HG02759 (cell line): ENCODE results near the gene HIVEP3.

Experiments used
- ATAC-seq: cut with Tn5 transposase; IDR thresholded peaks from one replicate; pipeline ENCODE4 v1.9.1; 2021; ENCODE audit warnings: mild to moderate bottlenecking, moderate library complexity; ENCODE audit not compliant: unreplicated experiment

HIVEP3 gene

DNA sequence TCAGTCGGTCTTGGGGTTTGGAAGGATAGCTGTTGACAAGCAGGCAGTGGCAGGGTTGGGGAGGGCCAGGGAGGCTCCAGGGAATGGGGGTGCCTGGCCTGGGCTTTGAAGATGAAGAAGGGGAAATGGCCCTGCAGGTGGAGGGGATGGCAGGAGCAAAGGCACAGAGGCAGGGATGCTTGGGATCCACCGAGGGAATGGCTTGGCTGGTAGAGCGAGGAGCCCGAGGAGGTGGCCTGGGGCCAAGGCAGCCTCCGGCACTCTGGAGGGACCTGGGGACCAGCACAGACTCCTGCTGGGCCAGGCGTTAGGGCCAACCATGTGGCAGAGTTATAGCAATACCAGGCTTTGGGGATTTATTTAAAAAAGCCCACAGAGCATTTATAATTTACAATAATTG is 371.4 kb downstream of the HIVEP3 start:
- no peak for ATAC-seq

DNA sequence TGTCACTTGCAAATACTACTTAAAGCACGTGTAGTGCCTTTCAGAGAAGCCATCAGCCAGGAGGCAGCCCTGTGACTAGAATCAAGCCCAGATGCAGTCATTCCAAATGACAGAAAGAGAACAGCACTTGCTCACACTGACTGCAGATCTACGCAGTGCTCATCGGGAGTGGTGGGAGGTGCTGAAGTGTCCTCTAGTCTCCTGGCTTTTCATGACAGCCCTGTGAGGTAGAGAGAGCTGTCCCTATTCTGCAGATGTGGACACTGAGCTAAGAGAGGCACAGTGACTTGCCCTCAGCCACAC is 371.9 kb downstream of the HIVEP3 start:
- no peak for ATAC-seq

DNA sequence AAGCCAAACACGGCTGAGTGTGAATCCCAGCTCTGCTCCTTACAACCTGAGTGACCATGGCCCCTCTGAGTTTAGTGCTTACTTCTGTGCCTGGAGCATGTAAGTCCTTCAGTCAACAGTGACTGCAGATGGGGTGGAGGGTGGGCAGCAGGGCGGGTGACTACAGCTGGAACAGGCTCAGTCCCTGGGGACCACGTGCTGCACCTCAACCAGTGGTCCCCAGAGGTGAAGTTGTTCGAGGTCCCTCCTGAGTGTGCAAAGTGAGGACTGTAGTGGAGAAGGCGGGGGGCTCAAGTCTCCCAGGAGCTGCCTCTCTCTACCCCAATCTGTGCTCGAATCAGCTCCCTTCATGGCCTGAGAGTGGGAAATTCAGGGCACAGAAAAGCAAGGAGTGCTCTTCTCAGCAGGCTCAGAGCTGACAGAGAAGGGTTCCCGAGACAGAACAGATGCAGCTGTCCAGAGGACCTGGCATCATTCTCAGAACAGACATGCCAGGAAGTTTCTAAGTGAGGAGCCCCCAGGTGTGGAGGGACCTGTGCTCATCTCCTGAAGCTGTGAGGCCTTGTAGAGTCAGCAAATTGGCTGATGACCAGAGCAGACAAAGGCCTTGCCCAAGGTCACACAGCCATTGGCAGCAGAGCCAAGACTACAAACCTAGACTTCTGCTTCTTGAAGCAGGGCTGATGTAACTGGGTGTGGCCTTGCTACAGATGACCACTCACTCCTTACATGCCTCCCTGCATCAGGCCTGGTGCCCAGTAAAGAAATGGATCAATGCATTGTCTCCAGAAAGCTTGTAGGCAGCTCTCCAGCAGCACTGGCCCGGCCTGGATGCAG is 372.5 kb downstream of the HIVEP3 start:
- ATAC-seq = no peak

DNA sequence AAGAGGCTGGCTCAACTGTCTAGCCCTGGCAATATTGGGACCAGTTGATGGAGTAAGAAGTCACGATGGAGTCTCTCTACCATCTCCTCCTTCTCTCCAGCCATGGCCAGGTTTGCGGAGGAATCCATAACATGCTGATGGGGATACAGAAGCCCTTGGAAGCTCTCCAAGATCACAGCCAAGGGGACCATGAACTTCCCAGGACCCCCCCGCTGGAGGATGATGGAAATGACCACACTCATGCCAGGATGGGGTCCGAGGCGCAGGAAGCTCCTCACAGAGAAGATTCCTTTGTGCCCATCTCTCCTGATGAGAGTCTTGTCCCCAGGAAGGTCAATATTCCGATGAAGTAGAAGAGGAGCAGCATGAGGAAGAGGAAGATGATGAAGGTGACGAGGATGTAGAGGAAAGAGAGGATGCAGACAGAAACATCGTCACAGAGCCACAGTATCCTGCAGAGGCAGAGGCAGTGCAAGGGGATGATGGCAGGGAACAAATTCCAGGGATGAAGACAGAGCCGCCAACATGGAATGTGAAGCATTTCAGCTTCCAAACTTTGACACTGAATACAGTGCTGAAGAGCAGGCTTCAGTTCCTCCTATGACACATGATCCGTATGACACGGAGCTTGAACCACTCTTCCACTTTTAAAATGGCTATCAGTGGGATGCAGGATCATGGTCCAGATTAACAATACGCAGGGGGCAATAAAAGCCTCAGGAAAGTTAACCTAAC is 376.4 kb downstream of the HIVEP3 start:
- no peak for ATAC-seq

DNA sequence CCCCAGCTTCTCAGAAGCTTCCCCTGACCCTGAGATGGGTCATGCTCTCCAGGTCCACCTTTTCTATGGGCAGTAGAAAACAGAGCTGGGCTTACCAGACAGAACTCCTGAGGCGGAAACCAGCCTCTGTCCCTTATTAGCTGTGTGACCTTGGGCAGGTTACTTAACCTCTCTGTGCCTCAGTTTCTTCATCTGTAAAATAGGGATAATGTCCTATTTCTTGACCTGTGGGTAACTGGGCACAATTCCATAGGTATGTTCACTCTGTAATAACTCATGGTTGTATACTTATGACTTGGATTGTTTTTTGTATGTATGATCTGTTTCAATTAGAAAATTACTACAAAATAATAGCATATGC is 377.1 kb downstream of the HIVEP3 start:
- no peak for ATAC-seq

DNA sequence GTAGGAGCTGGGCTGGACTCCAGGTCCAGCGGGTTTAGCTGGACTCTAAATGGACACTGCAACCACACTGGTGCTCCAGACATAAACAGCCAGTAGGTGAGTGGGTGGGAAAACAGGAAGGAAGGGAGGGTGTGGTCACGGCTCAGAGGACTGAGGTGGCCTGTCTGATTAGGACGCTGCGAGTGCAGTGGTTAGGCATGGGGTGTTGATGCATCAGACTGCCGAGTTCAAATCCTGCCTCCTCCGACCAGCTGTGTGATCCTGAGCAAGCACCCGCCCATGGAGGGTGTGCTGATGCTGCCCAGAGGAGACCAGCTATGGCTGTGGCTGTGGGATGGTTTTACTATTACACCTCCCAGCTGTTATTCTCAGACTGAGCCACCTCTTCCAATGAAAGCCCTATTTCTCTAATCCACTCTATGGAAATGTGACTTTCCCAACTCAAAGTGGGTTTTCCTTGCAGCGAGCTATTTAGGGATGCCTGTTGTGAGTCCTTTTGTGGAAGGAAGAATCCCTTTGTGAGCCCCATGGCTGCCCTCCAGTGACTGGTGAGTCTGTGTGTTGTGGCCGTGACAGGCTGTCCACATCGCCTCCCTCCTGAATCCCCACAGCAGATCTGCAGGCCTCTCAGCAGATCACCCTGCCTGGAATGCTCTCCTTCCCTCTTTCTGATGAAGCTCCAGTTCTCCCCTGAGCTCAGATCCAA is 377.7 kb downstream of the HIVEP3 start:
- no peak for ATAC-seq

DNA sequence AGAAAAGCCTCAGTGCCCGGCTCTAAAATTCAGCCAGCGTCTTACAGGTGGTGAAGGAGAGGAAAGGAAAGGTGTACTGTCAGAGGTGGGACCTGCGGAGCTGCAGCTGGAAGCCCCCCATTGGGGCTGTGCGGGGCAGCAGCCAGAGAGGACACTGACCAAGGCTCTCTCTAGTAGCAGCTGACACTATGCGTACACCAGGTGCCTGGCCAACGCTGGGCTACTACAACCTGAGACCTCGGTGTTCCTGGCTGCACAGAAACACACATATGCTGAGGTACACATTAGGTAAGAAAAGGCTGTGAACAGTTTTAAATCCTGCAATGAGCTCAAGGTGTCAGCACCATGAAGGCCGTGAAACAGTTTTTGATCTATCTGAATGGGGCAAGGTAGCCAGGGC is 378.7 kb downstream of the HIVEP3 start:
- no peak for ATAC-seq

DNA sequence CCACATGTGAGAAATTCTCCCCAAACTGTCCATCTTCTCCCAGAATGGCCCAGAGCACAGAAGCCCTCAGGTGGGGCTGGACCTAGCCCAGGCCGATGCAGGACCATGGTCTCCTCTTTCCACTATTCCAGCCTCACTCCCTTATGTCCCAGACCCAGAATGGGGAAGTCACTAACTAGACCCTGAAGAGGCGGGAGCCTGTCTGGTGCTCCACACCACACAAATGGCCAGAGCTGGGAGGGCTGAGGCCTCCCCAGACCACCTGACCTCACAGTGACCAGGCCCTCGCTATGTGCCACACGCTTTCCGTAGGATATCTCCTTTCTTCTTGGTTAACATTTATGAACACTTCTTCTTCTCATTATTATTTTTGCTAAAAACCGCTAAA is 379.3 kb downstream of the HIVEP3 start:
- no peak for ATAC-seq

DNA sequence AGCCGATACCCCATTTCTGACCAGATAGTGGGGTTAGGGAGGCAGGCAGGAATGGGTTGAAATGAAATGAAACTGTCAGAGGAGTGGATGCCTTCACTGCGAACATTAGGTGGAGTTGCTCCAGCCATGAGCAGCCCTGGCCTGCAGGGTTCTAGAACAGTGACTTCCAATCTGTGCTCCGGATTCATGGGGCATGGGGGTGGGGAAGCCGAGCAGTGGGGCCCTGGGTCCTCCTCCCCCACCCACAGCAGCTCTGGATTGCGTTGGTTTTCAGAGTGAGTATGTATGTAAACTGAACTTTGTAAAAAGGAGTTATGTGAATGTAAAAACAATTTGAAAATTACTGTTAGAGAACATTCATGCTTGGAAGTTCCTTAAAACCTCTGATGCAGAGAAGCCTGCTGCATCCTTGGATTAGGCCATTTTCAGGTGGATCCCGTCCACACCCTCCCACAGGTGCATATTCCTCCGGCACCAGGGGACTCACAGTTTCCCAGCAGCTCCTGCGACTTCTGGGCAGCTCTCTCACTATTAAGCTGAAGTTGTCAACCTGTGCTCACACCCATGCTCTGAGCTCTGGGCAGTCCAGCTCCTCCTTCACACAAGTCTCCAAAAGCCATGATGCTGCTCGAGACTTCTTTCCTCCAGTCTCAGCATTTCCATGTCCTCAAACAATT is 379.8 kb downstream of the HIVEP3 start:
- no peak for ATAC-seq

DNA sequence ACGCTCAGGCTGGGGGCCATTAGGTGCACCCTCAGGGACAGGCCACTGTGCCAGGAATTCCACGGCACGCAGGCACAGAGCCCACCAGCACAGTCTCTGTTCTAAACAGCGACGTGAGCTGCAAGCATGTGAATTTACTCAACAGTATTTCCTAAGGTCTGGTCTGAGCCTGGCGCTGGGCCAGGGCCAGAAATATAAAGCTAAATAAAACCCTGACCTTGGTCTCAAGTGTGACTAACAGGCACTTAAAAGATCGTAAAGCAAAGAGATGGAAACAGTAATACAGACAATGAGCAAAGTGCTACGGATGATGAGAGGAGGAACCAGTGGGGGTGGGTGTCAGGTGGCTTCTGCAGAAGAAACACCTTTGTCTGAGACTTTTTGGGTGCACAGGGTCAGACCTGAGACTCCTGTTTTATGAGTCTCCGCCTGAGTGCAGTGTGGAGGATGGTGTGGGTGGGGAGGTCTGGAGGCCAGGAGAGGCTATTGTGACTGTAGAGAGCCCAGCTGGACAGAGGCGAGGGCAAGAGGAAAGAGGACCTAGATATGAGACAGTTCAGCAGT is 380.9 kb downstream of the HIVEP3 start:
- ATAC-seq = no peak

DNA sequence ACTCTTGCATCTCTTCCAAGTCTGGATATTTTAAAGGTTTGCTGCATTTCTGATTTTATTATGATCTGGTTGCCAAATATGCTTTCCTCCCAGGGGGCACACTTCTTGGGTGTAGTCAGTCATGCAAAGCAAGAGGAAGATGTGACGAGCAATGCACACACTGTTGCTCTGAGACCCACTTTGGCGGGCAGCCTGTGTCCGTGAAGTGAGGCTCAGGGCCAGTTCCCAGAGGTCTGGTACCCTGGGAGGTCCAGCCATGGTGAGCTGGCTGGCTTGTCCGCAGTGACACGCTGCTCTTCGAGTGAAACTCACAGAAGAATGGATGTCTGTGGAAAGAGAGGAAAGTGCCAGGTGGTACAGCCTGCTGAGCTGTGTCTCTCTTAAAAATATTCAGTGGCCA is 381.5 kb downstream of the HIVEP3 start:
- no peak for ATAC-seq

DNA sequence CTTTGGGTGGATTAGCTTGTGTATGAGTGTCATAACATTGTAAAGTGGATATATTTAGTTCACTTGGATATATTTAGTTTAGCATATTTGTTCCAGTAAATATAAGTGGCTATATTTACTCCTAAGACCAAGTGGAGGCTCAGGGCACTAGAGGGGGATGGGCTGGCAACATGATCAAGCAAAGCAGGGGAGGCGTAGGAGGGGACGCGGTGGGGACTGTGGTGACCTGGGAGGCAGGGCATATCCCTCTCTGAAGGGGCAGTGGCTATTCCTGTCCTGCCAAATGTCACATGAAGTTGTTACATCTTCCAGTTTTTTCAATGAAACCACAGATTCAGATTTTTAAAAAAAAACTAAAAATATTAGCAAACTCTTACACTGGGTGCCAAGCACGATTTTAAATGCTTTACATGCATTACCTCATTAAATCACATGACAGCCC is 382.3 kb downstream of the HIVEP3 start:
- ATAC-seq = no peak

DNA sequence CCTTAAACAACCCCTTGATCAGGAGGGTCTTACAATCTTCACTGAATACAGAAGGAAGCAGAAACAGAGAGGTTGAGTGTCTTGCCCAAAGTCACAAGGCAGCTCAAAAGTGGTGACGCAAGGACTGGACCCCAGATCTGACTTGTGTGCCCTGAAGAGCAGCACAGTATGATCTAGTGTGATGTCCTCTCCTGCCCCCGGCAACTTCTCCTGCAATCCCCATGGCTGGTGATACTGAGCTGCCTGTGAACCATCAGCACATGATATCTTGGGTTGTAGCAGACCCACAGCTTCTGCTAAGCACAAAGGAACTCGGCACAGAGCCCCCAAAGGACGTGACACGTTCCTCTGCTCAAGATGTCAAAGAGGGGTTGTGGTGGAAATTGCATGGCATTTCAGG is 383.0 kb downstream of the HIVEP3 start:
- ATAC-seq = no peak

DNA sequence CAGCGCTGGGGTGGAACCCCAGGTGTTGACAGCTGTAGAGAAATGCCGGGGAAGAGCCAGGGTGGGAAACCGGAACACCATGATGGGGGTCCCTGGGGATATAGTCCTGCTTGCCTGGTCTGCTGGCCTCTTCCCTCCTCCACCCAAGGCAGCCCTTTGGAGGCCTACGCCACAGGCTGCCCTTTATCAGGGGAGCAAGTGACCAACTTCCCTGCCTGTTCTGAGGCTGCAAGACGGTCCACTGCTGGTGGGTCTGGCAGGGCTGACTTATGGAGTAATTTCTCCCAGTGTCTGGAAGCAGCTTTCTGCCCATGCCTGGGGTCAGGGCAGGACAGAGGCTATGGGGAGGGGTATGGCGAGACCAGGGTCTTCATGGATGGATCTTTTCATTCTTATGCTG is 383.4 kb downstream of the HIVEP3 start:
- no peak for ATAC-seq

DNA sequence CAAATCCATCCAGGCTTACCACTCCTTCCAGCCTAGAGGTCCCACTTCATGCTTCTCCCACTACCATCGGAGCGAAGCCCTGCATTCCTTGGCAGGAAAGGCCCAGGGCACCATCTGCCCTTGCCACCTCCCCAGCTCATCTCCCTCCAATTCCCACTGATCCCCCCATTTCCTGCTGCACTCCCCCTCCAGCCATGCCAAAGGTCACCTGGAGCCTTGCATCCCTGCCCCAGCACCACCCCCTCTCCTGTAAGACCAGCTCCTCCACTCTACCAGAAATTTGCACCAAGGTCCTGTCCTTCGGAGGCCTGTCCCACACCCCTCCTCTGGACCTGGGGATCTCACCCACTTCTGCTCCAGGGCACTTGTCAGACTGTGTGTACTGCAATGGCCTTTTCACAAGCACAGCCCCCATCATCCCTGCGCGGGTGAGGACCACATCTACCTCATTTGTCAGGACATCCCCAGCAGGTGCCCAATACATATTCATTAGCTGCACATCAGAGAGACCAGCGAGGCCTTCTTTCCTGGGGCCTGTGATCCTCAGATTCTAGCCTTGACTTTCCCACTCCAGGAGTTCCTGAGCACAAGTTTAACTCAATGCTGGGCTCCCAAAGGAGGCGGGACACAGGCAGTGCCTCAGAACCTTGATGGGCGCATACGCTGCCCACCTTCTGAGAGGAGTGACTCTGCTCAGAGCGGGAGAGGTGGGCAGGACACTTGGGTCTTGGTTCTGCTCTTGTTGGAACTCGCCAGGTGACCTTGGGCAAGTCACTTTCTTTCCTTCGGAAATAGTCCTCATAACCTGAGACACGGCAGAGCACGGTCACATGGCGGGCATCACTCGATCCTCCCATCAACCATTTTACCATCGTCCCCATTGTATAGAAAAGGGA is 384.3 kb downstream of the HIVEP3 start:
- no peak for ATAC-seq

DNA sequence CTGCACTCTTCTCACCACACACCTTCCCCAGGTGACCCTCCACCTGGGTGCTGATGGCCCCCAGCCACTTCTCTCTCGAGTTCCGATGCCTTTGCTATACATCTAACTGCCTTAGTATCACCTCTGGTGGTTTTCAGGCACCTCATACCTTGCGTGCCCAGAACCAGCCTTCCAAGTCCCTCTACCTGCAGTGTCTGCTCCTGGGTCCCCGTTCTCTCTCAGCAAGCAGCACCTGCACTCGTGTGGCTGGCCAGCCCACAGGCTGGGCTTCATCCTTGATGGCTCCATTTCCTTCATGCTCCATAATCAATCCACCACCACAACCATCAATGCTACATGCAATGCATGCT is 385.0 kb downstream of the HIVEP3 start:
- no peak for ATAC-seq

DNA sequence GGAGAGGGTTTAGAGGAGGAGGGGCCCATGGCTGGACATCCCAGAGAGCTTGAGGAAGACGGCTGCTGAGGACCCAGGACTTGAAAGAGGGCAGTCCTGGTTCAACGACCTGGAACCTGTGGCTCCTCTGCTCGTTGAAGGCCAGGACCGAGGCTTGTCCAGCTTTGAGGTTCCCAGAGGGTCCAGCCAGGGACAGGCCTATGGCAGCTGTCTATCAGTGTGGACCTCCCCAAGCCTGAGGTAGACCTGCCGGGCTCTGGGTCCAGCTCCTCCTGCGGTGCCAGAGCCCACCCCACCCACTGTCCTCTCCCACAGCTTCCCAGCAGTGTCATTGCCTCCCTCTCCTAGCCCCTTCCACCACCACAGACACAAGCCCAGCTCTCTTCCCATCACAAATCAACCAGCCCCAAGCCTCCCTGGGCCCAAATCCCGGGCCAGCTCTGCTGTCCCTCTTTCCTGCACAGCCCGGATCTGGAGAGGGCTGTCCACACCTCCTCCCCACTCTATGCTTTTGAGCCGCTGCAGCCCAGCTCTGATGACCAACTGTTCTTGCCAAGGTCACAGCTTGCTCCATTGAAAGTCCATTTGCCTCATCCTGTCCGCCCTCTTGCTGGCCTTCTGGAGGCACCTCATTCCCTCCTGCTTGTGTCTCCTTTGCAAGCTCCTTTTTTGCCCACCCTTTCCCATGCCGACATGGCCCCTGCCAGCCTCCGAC is 385.5 kb downstream of the HIVEP3 start:
- ATAC-seq = no peak

DNA sequence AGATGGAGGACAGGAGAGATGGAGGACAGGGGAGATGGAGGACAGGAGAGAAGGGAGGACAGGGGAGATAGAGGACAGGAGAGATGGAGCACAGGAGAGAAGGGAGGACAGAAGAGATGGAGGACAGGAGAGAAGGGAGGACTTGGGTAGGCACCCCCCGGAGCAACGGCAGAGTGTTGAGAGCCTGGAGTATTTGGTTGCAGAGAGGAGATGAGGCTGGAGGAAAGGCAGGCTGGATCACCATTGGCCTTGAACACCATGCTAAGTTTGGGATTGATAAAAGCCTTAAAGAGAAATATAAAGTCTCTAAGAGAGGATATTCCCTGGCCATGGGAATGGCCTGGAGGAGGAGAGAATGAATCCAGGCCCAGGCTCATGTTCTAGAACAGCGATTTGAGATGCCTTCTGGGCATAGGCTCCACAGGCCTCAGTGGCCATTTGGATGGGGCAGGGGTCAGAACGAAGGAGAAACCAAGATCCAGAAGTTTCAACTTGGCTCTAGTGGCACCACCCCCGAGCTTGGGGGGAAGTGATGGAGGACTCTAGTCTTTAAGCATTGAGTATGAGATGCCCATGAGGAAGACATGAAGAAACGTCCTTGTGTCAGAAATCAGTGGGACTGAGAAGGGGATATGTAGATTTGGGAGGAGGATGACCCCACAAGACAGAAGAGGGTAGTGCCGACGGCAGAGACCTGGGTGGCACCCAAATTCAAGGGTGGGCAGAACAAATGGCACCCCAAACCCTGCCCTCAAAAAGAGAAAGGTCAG is 386.3 kb downstream of the HIVEP3 start:
- ATAC-seq = no peak

DNA sequence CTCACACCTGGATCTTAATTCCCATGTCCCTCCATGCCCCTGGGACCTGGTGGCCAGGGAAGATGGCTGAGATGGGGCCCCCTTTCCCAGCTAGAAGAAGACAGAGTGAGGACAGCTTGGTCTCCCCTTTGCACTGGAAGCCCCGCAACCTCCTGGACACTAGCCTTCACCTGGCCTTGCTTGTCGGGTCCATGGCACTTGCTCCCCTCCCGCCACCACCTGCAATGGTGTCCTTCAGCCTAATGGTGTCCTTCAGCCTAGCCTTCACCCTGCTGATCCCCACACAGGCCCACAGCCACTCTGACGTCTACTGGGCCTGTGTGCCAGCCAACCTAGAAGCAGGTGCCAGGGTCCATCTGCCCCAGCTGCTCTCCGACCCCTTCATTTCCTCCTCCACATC is 388.3 kb downstream of the HIVEP3 start:
- no peak for ATAC-seq
